Left lung (tissue), 10 donors: ENCODE results near the gene MACO1. TPM values are rescaled to one million over a fixed set of nuclear protein-coding genes. Genes with fewer than 3 reads are reported as not detected.

Experiments used
- ATAC-seq: fragments of 200-7000 bp; cut with Tn5 transposase; one replicate; pipeline ENCODE4 v1.9.1; 2020; ENCODE audit warnings: moderate library complexity
- DNase-seq, 4 donors: peaks; one replicate each; pipeline ENCODE4 v3.0.0-alpha.2; 2013 to 2020
- H3K27ac ChIP-seq, 2 donors: fragments of 200-600 bp; sonication (generic) in 1 of 2; one replicate each; pipeline versions ENCODE4 v1.5.0 to v1.8.0; 2020 to 2021
- H3K27me3 ChIP-seq, 2 donors: fragments of 200-600 bp; sonication (generic) in 1 of 2; one replicate each; pipeline versions ENCODE4 v1.5.0 to v1.8.0; 2020 to 2021
- H3K36me3 ChIP-seq, 2 donors: fragments of 200-600 bp; sonication (generic) in 1 of 2; one replicate each; pipeline versions ENCODE4 v1.5.0 to v1.8.0; 2020 to 2021
- H3K4me1 ChIP-seq, 2 donors: fragments of 200-600 bp; one replicate each; pipeline ENCODE4 v1.8.0; 2021
- H3K4me3 ChIP-seq, 2 donors: fragments of 200-600 bp; sonication (generic) in 1 of 2; one replicate each; pipeline versions ENCODE4 v1.5.0 to v1.8.0; 2020 to 2021; ENCODE audit warnings: mild to moderate bottlenecking in 1 of 2
- H3K9me3 ChIP-seq, 2 donors: fragments of 200-600 bp; sonication (generic) in 1 of 2; one replicate each; pipeline versions ENCODE4 v1.5.0 to v1.8.0; 2020 to 2021
- intact Hi-C, 2 donors: fragments of 100-400 bp; cut with DNase I; formaldehyde crosslinking; loops; one replicate each; pipeline versions ENCODE4 v1.11.2 to v1.14.2; 2022
- polyA plus RNA-seq, 6 donors: library from polyadenylated mRNA; unstranded; fragments of 120-200 nt; gene quantifications; one replicate each; pipeline ENCODE4 v1.2.1, GENCODE V29; 2013; ENCODE audit not compliant: insufficient read length in 6 of 6
- total RNA-seq, 2 donors: library from RNA; stranded (reverse); fragmentation: NEBNext Ultra II Directional; extraction: Animal tissue kit (Norgen Biotek cat#: 25700); gene quantifications; one replicate each; pipeline ENCODE4 v1.2.1, GENCODE V29; 2021
- TF ChIP-seq, protein P1 (sequence below), 2 donors: fragments of 200-600 bp; sonication (generic) in 1 of 2; IDR thresholded peaks; one replicate each; pipeline versions ENCODE4 v1.5.0 to v1.8.0; 2021; ENCODE audit warnings: antibody characterized with exemption in 2 of 2
- donor health status: DM: no; HTN: yes; CAD: no.
- donor health status: DM: no; HTN: no; CAD: no.

The MACO1 gene
- total and polyA plus RNA-seq, 8 donors = 18.8 to 26.7 (median 25.6) TPM

DNA sequence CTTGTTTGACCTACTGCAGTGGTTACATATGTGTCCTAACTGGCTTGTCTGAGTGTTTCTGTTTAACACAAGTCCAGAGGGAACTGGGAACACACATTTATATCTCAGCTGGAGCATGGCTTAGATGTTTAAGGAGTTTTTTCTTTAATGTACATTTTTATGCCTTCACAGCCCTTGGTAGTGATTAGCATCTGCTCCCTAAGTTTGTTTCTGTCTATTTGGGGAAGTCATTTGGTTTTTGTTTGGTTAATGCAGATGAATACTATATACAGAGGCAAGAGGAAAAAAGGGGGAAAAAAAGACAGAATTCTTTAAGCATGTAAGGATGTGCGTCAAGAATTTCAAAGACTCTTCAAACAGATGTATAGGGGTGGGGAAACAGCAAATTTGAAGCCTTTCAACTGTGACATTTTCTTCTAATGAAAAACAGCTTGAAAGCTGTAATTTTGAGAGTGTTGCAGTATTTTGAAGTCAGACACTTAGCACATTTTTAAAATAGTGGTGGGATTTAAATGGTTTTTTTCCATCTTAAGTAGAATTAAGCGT is 15.4 kb downstream of the MACO1 start:
- no peaks in the 10 kb centered on the region for H3K27me3 ChIP-seq
- TF ChIP-seq, protein P1, sequence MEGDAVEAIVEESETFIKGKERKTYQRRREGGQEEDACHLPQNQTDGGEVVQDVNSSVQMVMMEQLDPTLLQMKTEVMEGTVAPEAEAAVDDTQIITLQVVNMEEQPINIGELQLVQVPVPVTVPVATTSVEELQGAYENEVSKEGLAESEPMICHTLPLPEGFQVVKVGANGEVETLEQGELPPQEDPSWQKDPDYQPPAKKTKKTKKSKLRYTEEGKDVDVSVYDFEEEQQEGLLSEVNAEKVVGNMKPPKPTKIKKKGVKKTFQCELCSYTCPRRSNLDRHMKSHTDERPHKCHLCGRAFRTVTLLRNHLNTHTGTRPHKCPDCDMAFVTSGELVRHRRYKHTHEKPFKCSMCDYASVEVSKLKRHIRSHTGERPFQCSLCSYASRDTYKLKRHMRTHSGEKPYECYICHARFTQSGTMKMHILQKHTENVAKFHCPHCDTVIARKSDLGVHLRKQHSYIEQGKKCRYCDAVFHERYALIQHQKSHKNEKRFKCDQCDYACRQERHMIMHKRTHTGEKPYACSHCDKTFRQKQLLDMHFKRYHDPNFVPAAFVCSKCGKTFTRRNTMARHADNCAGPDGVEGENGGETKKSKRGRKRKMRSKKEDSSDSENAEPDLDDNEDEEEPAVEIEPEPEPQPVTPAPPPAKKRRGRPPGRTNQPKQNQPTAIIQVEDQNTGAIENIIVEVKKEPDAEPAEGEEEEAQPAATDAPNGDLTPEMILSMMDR (IDR thresholded peaks at IDR 0.05) = no peak
- DNase-seq (no peak), ATAC-seq (no peak)
- no peak overlapping the region for H3K27ac ChIP-seq
- no peaks in the 10 kb centered on the region for H3K4me1 ChIP-seq
- H3K4me3 ChIP-seq = no peak overlapping the region
- no peaks in the 10 kb centered on the region for H3K9me3 ChIP-seq
- intact Hi-C loops = no loop called here
- H3K36me3 ChIP-seq = peaks cover 0 to 26% of the 10 kb centered on the region in 2 donors

DNA sequence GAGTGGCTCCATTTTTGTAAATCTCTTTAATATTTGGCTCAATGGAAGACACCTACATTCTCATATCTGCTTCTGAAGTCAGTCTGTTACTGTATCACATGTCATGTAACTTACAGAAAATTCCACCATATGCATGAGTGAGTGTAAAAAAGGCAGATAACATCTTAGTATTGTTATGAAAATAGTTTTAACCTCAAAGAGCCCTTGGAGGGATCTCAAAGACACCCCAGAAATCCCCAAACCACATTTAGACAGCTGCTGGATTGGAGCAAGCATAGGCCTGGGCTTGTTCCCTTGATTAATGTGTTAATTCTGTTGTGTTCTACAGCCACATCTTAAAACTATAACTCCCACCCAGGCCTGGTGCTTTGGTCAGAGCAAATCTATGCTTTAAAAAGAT is 16.9 kb downstream of the MACO1 start:
- H3K36me3 ChIP-seq = peaks cover 0 to 26% of the 10 kb centered on the region in 2 donors
- H3K4me3 ChIP-seq = no peak overlapping the region
- H3K9me3 ChIP-seq = no peaks in the 10 kb centered on the region
- H3K27ac ChIP-seq = no peak overlapping the region
- TF ChIP-seq, protein P1 (IDR thresholded peaks at IDR 0.05) = no peak
- intact Hi-C loops = no loop called here
- ATAC-seq (no peak), DNase-seq (no peak)
- H3K4me1 ChIP-seq = peaks cover 0 to 5% of the 10 kb centered on the region in 2 donors
- no peaks in the 10 kb centered on the region for H3K27me3 ChIP-seq

- no peaks in the 10 kb centered on the region for H3K9me3 ChIP-seq
- H3K27me3 ChIP-seq = no peaks in the 10 kb centered on the region
- TF ChIP-seq, protein P1 (IDR thresholded peaks at IDR 0.05) = no peak
- ATAC-seq = no peak
- H3K27ac ChIP-seq = no peak overlapping the region
- H3K36me3 ChIP-seq = peaks cover 0 to 39% of the 10 kb centered on the region in 2 donors
- intact Hi-C loops = no loop called here
- peaks cover 0 to 7% of the 10 kb centered on the region in 2 donors for H3K4me1 ChIP-seq
- DNase-seq = no peak
- H3K4me3 ChIP-seq = no peak overlapping the region
Measured at GRCh38 chr1:25450891-25451290, 20.2 kb downstream of the MACO1 start.

DNA sequence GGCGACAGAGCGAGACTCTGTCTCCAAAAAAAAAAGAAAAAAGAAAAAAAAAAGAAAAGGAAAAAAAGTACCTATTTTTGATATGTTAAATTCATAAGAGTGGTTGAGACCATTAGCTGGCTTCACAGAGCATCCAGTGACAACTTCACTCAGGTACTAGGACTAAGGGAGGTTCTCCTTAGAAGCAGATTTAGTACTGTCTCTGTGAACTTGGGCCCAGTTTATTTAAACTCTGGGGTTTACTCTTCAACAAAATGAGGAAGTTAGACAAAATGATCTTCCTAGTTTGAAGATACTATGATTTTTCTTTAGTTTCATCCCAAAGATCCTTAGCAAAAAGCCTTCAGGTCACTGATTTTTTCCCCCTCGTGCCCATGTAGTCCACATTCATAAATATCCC is 21.2 kb downstream of the MACO1 start:
- Histone ChIP-seq H3K4me3 (no peak overlapping the region), H3K27me3 (no peaks in the 10 kb centered on the region), H3K27ac (no peak overlapping the region), H3K4me1 (peaks cover 0 to 13% of the 10 kb centered on the region in 2 donors), H3K9me3 (no peaks in the 10 kb centered on the region), H3K36me3 (peaks cover 0 to 41% of the 10 kb centered on the region in 2 donors)
- TF ChIP-seq, protein P1 (IDR thresholded peaks at IDR 0.05) = no peak
- ATAC-seq (no peak), DNase-seq (no peak)
- intact Hi-C loops = no loop called here

DNA sequence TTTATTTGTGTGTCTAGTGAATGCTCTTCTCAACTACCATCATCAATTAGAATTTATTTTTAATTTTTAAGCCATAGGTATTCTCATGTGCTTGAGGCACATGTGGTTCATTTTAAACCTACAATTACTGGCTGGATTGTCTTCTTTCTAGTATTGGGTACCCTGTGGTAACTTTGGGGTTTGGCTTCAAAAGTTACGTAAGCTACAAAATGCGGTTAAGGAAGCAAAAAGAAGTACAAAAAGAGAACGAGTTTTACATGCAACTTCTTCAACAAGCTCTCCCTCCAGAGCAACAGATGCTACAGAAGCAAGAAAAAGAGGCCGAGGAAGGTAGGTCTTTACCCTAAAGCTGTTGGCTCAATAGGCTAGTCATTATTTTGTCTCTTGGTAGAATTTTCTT is 25.8 kb downstream of the MACO1 start:
- DNase-seq (no peak), ATAC-seq (no peak)
- no peaks in the 10 kb centered on the region for H3K9me3 ChIP-seq
- no peak overlapping the region for H3K4me3 ChIP-seq
- TF ChIP-seq, protein P1 (IDR thresholded peaks at IDR 0.05) = no peak
- intact Hi-C loops = no loop called here
- H3K36me3 ChIP-seq = peaks cover 0 to 48% of the 10 kb centered on the region in 2 donors
- no peak overlapping the region for H3K27ac ChIP-seq
- H3K4me1 ChIP-seq = peaks cover 0 to 22% of the 10 kb centered on the region in 2 donors
- no peaks in the 10 kb centered on the region for H3K27me3 ChIP-seq
